NCI-H2081 (cell line): ENCODE measurements around the gene OR5B12.
"Not testable (repeated sequence)": the region's sequence is repeated elsewhere in the genome, so short reads cannot be mapped to it uniquely, and the experiment has no call there.

Source experiments
- DNase-seq, 2 experiments: peaks; one replicate each; lab custom pipeline; 2025; lab: John Stamatoyannopoulos, UW

OR5B12 gene

DNA sequence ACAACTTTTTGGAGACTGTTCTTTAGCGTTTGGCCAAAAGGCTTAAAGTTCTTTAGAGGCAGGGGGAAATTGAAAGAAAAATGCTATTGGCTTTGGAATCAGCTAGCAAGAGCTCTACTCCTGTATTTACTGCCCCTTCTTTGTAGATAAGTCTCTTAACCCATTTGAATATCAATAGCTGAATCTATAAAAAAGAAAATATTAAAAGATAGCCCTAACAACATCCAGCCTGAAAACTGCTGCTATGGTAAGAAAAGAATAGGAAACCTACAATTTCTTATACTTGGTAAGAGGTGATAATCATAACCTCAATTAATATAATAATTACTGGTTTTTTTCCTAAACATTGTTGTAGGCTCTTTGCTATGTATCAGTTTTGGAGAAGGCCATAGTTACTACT is at the start of gene OR5B12:
Gene OR5B12 (minus strand): TSS at position 101 of the 400 bp plus-strand sequence. CDS start 2,085 bp downstream, outside the sequence.
- DNase-seq = no peak

DNA sequence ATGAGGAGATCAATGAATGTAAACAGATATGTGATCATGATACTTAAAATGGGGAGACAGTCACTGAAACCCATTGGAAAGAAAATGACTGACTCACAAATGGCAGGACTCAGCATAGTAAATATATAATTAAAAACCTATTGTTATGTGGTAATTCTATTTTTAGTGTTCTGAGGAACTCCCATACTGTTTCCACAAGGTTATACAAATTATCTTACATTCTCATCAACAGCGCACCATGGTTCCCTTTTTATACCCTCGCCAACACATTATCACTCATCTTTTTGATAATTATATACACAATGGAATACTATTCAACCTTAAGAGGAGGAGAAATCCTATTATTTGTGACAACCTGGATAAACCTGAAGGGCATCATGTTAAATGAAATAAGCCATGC is 48.8 kb upstream of the OR5B12 start:
- no peak for DNase-seq

DNA sequence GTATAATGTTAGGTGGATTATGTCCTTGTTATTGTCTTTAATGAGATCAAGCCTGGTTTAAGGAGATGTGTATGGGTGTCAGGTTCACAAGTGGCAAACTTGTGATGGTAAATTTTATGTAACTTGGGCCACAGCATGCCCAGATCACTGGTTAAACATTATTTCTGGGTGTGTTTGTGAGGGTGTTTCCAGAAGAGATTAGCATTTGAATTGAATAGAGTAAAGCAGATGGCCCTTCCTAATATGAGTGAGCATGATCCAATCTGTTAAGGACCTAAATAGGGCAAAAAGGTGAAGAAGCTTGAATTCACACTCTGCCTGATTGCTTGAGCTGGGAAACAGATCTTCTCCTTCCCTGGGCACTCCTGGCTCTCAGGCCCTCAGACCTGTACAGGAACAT is 45.1 kb upstream of the OR5B12 start:
- DNase-seq = no peak

DNA sequence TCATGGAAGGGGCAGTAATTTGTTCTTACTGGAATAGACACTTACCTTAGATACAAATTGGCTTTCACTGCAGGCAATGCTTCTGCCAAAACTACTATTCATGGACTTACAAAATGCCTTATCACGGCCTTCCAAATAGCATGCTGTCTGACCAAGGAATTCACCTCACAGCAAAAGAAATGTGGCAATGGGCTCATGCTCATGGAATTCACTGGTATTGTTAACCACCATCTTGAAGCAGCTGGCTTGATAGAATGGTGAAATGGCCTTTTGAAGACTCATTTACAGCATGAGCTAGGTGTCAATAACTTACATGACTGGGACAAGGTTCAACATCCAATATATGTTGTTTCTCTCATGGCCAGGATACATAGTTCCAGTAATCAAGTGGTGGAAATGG is 43.9 kb upstream of the OR5B12 start:
- no peak for DNase-seq

DNA sequence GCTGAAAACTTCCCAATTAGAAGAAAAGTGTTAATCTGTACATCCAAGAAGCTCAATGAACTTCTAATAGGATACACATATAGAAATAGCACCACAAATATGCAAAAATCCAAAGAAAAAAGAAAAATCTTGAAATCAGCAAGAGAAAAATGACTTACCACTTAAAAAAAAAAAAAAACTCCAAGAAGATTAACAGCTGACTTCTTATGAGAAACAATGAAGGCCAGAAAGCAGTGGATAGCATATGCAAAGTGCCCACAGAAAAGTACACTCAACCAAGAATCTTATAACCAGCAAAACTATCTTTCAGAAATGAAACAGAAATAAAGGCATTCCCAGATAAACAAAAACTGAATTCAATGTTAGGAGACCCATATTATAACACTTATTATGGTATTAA is 29.9 kb upstream of the OR5B12 start:
- no peak for DNase-seq

DNA sequence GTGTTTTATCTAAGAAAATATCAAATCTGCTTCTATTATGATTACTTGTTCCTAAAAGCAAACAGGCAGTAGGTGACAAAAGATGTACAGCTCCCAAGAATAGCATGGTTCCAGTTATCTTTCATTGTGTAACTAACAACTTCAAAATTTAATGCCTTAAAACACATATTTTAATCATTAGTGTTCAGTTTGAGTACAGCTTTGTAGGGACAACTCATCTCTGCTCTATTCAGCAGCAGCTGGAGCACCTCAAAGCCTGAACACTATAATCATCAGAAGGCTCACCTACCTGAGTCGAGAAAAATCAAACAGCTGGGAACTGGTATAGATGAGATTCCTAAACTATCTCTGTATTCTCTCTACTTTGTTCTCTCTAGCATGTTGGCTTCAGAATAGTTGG is 24.3 kb upstream of the OR5B12 start:
- DNase-seq = no peak

DNA sequence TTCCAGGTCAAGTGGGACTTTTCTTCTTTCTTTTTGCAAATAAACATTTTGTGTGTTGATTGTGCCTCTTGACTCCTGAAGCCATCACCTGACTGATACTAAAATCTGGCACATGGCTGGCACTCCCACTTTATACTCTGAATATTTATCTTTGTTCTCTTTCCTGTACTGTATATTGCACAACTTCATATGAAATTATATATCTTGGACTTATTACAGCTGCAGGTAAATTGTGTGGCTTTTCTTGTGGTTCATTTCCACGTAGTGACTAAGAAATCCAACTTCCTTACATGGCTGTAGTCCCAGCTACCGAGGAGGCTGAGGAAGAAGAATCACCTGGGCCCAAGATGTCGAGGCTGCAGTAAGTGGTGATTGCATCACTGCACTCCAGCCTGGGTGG is 23.7 kb upstream of the OR5B12 start:
- DNase-seq = no peak

DNA sequence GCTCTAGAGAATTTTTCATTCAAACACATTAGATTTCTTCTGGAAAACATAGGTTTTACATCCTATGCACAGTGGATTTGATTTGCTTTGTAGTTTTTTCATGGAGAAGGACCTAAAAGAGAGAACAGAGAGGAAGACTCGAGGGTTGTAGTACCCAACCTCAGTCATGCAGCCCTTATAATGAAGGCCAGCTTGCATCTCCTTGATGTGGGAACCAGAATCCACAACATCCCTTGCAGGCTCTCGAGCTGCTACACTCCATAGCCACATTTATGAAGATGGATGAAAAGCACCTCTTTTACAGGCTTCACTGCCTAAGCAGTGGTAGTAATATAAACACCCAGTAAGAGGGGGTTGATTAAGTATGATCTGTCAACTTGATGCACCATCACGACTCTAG is 9.5 kb upstream of the OR5B12 start:
- no peak for DNase-seq

DNA sequence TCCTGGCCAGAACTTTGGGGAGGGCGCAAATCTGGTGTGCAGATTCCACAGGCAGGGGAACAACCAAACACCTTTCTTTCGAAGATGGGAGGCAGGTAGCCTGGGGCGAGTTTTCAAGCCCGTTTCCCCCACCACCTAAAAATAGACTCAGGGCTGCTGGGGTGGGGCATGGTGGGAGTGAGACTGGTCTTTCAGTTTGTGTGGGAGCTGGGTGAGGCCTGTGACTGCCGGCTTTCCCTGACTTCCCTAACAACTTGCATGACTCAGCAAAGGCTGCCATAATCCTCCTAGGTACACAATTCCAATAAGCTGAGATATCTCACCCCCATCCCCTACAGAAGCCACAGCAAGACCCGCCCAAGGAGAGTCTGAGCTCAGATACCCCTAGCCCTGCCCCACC is 4.3 kb upstream of the OR5B12 start:
- no peak for DNase-seq

DNA sequence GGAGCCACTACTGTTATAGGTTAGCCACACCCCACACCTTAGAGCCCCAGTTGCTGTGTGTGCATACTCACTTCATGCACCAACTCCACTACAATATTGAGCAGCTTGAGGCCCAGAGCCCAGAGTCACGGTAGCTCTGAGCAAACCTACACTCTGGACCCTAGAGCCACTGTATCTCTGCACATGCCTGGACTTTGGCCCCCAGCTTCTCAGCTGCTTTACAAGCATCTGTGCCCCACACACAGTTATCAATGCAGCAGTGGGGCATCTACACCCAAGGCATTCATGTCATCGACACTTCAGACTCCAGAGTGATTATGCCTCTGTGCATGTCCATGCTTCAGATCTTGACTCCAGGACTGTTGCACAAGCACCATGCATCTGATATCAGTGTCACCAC is 2.3 kb upstream of the OR5B12 start:
- DNase-seq = no peak

DNA sequence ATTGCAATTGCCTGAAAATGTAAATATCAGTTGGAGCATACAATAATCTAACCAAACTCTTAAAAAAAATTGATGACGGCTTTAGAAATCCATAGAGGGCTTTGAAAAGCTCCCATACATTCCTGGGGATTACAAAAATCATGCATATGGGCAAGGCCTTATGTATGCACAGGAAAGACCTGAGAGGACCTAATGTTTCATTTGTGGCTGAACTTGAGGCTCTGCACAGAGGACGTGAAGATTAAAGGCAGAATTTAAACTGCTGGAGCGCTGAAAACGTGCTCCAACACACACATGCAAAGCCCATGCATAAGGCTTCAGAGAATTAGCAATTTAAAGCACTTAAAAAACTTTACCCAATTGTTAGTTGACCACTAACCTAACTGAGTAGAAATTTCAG is 3.5 kb downstream of the OR5B12 start:
- DNase-seq = no peak

DNA sequence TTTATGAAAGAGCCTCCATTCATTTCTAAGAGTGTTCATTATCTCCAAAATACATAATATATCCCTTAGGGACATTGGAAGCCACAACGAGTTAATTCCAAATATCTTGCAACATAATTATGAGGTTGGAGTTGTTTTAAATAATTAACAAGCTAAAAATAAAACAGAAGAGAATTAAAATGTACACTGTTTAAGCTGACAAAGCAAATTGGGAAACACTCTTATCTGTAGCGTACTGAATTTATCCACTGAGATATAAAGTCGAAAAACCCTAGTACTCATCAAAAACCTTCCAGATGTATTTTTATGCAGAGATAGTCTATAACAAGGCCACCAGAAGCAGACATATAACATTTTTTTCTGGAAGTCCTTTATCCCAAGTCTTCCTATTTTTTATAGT is 7.8 kb downstream of the OR5B12 start:
- no peak for DNase-seq

DNA sequence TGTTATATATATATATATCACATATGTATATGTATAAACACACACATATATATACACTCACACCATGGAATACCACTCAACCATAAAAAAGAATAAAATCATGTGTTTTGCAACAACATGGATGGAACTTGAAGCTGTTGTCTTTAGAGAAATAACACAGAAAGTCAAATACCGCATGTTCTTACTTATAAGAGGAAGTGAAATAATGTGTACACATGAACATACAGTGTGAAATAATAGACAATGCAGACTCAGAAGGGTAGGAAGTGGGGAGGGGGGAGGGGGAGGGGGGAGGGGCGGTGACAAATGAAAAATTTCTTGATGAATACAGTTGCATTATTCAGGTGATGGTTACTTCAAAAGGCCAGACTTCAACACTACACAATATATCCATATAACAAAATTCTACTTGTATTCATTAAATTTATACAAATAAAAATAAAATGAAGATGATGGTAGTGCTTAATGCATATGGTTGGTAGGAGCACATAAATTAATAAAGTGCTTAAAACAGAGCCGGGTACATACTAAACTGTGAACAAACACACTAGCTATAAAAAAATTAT is 8.3 kb downstream of the OR5B12 start:
- DNase-seq = no peak

DNA sequence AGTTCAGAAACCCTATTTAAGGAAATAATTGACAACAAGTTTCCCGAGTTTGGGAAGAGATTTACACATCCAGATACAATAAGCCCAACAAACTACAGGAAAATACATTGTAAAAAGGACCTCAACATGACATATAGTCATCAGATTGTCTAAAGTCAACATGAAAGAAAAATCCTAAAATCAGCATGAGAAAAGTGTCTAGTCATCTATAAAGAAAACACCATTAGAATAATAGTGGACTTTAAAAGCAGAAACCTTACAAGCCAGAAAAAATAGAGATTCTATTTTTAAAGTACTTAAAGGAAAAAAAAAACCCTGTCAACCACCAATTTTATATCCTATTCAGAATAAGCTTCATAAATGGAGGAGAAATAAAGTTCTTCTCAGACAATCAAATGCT is 12.8 kb downstream of the OR5B12 start:
- no peak for DNase-seq

DNA sequence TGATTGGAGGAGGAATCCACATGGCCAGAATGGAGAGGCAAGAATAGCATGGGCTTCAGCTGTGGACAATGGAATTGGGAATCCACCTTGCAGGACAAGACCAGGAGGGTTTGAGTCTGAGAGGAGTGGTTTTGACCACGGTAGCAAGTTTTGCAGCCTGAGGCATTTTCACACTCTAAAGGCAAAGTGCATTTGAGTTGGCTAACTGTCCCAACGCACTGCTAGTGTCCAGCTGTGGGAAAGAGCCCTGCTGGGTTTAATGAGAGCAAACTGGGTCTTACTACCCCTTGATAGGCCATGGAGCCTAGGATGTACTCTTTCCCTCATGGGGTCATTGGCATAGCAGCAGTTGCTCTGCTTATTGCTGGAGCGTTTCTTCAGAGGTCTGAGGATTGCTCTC is 14.0 kb downstream of the OR5B12 start, which contains the start of gene OR5B2:
Gene OR5B2 (minus strand): TSS at position 101 of the 400 bp plus-strand sequence. CDS start 4,860 bp downstream, outside the sequence.
- DNase-seq = no peak

DNA sequence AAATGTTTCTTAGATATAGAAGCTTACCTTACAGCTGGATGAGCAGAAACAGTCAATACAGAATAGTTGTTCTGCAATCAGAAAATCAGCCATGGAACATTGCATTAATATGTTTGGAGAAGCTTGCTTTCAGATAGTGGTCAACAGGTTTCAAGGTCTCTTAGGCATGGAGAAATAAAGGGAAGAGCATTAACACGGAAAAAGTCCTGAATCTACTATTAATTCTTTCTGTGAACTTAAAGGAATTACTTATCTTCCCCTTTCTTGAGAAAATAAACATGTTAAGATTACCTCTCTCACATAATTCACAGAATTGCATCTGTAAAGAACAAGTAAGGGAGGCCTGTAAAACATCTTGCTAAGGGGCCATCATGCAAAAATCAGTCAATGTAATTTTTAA is 35.3 kb downstream of the OR5B12 start, which contains the start of gene OR5B3:
Gene OR5B3 (minus strand): TSS at position 101 of the 400 bp plus-strand sequence. CDS start 3,465 bp downstream, outside the sequence.
- DNase-seq = no peak

DNA sequence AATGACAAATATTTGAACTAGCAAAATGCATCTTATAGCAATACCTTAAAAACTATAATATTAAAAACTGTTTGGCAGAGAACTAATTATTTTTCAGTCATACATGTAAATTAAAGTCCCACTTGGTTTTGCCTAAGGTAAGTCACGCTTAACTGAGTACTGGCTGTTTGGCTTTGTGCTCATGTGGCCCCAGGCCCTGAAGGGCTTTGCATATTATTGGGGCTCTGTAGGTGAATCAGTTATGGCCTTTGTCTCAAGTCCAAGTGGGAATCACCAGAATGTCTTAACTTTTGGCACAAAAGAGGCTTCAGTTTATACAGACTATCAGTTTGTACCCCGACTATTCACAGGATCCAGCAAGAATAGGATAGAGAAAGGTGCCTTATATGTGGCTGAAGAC is 42.4 kb downstream of the OR5B12 start:
- not testable (repeated sequence) for DNase-seq

DNA sequence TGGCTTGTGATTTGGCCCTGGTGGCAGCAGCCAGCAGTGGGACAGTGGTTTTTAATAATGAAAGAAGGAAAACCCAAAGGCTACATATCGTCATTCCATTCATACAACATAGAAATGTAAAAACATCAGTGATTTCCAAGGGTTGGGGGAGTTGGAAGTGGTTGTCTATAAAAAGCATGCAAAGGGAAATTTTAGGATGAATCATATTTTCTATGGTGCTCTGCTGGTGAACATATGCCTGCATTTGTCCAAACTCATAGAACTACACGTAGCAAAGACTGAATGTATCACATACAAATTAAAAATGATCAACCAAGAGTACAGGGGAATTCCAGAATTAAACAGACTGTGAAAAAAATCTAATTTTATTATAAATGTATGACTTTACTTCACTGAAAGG is 46.5 kb downstream of the OR5B12 start:
- DNase-seq = no peak

DNA sequence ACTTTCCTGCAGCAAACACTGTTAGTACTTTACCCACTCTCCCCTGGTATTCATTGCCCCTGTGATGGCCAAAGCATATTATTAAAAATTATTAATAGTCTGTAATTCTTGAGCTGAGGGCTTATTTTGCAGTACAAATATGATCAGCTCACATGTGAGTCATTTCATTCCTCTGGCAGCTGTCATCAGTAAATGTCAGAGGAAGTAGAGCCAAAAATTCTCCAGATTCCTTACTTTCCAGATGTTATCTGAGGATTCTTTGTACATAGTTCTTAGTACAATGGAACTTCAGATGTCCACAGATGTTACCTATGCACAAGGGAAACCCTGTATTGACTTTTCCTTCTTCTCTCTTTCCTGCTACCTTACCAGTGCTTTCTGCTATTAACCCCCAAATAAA is 47.8 kb downstream of the OR5B12 start:
- no peak for DNase-seq

DNA sequence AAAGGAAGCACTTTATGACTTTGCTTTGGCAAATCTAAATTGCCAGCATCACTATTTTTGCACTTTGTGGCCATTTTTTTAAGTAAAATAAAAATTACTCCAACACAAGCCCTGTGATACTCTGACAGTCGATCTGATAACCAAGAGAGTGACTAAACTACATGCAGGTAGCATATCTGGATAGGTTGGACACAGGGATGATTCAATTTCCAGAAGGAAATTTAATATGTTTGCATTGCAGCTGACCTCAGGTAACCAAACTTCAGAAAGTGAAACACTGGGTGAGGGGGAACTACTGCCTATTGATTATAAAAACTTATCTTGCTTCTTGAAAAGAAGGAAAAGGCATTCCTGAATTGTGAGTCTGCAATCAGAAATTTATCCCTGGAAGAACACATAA is 49.3 kb downstream of the OR5B12 start:
- no peak for DNase-seq

DNA sequence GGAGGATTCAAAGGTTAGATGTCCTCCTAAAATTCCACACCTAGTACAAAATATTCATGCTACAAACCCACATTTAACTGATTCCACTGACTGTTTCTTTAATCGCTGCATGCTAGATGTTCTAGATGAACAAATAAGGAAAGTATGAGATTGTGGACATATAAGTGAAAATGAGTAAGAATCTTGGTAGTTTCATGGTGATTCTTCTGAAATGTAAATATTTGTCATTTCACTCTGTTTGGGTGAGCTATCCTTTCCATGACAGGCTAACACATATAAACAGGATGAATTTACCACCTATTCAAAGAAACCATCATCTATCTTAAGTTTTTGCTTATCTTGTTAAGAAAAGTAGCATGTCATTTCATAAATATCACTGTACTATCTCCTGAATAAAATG is 50.2 kb downstream of the OR5B12 start:
- DNase-seq = no peak

DNA sequence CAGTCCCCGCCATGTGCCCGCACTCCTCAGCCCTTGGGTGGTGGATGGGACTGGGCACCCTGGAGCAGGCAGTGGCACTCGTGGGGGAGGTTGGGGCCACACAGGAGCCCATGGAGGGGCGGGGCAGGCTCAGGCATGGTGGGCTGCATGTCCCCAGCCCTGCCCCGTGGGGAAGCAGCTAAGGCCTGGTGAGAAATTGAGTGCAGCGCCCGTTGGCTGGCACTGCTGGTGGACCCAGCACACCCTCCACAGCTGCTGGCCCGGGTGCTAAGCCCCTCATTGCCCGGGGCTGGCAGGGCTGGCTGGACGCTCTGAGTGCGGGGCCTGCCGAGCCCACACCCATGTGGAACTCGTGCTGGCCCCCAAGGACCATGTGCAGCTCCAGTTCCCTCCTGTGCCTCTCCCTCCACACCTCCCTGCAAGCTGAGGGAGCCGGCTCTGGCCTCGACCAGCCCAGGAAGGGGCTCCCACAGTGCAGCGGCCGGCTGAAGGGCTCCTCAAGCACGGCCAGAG is 51.4 kb downstream of the OR5B12 start:
- no peak for DNase-seq
